ENCODE data around the gene FAM110D.

The FAM110D gene

GRCh38 chr1:26127235-26128163 is 31.4 kb upstream of the FAM110D start:
- in situ Hi-C loops (cut with MboI; ENCODE audit: low sequenced_read_pairs), result loop anchor here (25.0 kb wide), 1 partner anchor 240 kb away; the partner anchor contains the start of gene PAQR7

- in situ Hi-C loops (cut with MboI; ENCODE audit: low sequenced_read_pairs), result loop anchor here (25.0 kb wide), 1 partner anchor 242 kb away; the partner anchor contains the start of gene PAQR7
Observed at GRCh38 chr1:26129778-26130177, 29.1 kb upstream of the FAM110D start.

GRCh38 chr1:26130695-26131094 is 28.2 kb upstream of the FAM110D start:
- in situ Hi-C loops (cut with MboI; ENCODE audit: low sequenced_read_pairs), result loop anchor here (25.0 kb wide), 1 partner anchor 243 kb away; the partner anchor contains the start of gene PAQR7

- in situ Hi-C loops (cut with MboI; ENCODE audit: low sequenced_read_pairs), result loop anchor here (25.0 kb wide), 1 partner anchor 245 kb away; the partner anchor contains the start of gene PAQR7
Observed at GRCh38 chr1:26132128-26132833, 26.6 kb upstream of the FAM110D start.

- in situ Hi-C loops (cut with MboI; ENCODE audit: low sequenced_read_pairs), result loop anchor here (25.0 kb wide), 1 partner anchor 246 kb away; the partner anchor contains the start of gene PAQR7
Observed at GRCh38 chr1:26132834-26133167, 26.1 kb upstream of the FAM110D start.

GRCh38 chr1:26134466-26134865 is 24.4 kb upstream of the FAM110D start:
- in situ Hi-C loops (cut with MboI; ENCODE audit: low sequenced_read_pairs), result loop anchor here (25.0 kb wide), 1 partner anchor 247 kb away; the partner anchor contains the start of gene PAQR7

GRCh38 chr1:26138974-26139558 is 19.8 kb upstream of the FAM110D start:
- in situ Hi-C loops (cut with MboI; ENCODE audit: low sequenced_read_pairs), result loop anchor here (25.0 kb wide), 1 partner anchor 252 kb away; the partner anchor contains the start of gene PAQR7

- in situ Hi-C loops (cut with MboI; ENCODE audit: low sequenced_read_pairs), result loop anchor here (25.0 kb wide), 1 partner anchor 255 kb away; the partner anchor contains the start of gene PAQR7
Observed at GRCh38 chr1:26142159-26142558, 16.7 kb upstream of the FAM110D start.

GRCh38 chr1:26145041-26145959 is 13.6 kb upstream of the FAM110D start:
- in situ Hi-C loops (cut with MboI; ENCODE audit: low sequenced_read_pairs), result loop anchor here (5.0 to 25.0 kb wide), 2 partner anchors 33 to 258 kb away; partner anchors contain the start of genes PAQR7 and PDIK1L

GRCh38 chr1:26145960-26146294 is 13.0 kb upstream of the FAM110D start:
- in situ Hi-C loops (cut with MboI; ENCODE audit: low sequenced_read_pairs), result loop anchor here (5.0 to 25.0 kb wide), 2 partner anchors 34 to 259 kb away; partner anchors contain the start of genes PAQR7 and PDIK1L

GRCh38 chr1:26148887-26149286 is 10.0 kb upstream of the FAM110D start:
- in situ Hi-C loops (cut with MboI; ENCODE audit: low sequenced_read_pairs), result loop anchor here (5.0 to 25.0 kb wide), 2 partner anchors 37 to 262 kb away; partner anchors contain the start of genes PAQR7 and PDIK1L

GRCh38 chr1:26153966-26154532 is 4.8 kb upstream of the FAM110D start:
- in situ Hi-C loops (cut with MboI; ENCODE audit: low sequenced_read_pairs), result no loop called here

- in situ Hi-C loops (cut with MboI; ENCODE audit: low sequenced_read_pairs), result no loop called here
Observed at GRCh38 chr1:26154750-26155149, 4.1 kb upstream of the FAM110D start.

GRCh38 chr1:26155370-26156284 is 3.3 kb upstream of the FAM110D start:
- in situ Hi-C loops (cut with MboI; ENCODE audit: low sequenced_read_pairs), result no loop called here

GRCh38 chr1:26156285-26157038 is 2.4 kb upstream of the FAM110D start:
- in situ Hi-C loops (cut with MboI; ENCODE audit: low sequenced_read_pairs), result no loop called here

GRCh38 chr1:26158271-26158907 is 490 bp upstream of the FAM110D start:
- in situ Hi-C loops (cut with MboI; ENCODE audit: low sequenced_read_pairs), result no loop called here

- in situ Hi-C loops (cut with MboI; ENCODE audit: low sequenced_read_pairs), result no loop called here
Observed at GRCh38 chr1:26159743-26160039, 812 bp downstream of the FAM110D start.

Measured in HL-60/S4 treated with retinoic acid at 250 ng/mL for 4 days and 3 days (cell line).